ENCODE data around the gene FBXL20.
"Not testable (repeated sequence)": the region's sequence is repeated elsewhere in the genome, so short reads cannot be mapped to it uniquely, and the experiment has no call there.

FBXL20 gene

DNA sequence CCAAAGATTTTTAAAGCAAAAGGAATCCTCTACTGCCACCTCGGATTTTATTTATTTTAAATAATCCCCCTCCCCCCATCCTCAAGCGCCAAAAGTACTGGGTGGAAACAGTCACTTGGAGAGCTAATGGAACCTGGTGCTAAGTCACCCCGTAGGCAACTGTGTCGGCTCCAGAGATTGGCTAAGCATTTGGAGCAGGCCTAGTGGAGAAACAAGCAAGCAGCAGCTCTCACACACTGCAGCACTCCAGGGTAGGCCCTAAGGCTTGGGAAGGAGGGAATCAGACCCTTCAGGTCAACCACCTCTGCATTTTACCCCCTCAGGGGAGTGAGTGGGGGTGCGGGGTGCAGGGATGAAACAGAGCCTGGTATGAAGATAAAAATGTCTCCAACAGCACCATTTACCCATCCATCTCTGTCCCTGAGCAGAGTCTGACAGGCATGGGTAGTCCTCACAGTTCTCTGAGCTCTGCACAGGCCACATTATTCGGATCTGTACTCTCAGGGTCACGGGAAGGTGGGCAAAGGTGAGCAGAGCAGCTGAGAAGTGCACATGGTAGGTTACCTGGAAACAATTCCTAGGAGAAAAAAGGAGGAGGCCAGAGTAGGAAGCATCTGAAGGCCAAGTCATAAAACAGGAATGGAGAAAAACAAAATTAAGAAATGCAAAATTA lies 148.5 kb downstream of the FBXL20 start:
- peaks cover 18% of the 10 kb centered on the region for H3K36me3 ChIP-seq (ENCODE audit: control insufficient read depth, insufficient read depth, low read length)
- H3K9me3 ChIP-seq (ENCODE audit: control insufficient read depth, low read length): no peaks in the 10 kb centered on the region
- no peak overlapping the region for H3K4me3 ChIP-seq (ENCODE audit: extremely low read depth, insufficient read depth, low read length, poor library complexity, severe bottlenecking)
- no peak overlapping the region for H3K27ac ChIP-seq (ENCODE audit: low read depth, low read length, severe bottlenecking)
- 80 to 84% methylated on average over 4 to 5 of the region's 7 CpGs for WGBS, 2 experiments (ENCODE audit: insufficient coverage in 2 of 2)
- no peaks in the 10 kb centered on the region for H3K4me1 ChIP-seq (ENCODE audit: control insufficient read depth, insufficient read depth, low read length, poor library complexity, severe bottlenecking)

DNA sequence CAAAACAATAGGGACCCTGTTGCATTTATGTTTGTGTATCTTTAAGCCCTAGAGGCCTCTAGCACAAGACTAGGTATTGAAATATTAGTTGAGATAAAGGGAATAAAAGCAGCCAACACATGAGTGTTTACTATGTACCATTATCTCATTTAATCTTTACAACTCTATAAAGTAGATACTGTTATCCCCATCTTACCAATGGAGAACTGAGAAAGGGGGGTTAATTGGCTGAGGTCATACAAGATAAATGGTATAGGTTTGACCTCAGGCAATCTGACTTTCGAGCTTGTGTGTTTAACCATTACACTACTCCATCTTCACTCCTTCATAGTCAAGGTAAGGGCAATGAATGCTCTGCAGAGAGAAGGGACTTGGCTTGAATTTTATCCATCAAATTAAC lies 149.4 kb downstream of the FBXL20 start:
- Histone ChIP-seq H3K4me1 (ENCODE audit: control insufficient read depth, insufficient read depth, low read length, poor library complexity, severe bottlenecking) (no peaks in the 10 kb centered on the region), H3K9me3 (ENCODE audit: control insufficient read depth, low read length) (no peaks in the 10 kb centered on the region)
- no CpG with 5 or more reads among the region's 1 CpG for WGBS, 2 experiments (ENCODE audit: insufficient coverage in 2 of 2)

GRCh38 chr17:39250076-39250475 lies 151.3 kb downstream of the FBXL20 start:
- H3K27ac ChIP-seq (ENCODE audit: low read depth, low read length, severe bottlenecking); H3K4me3 ChIP-seq (ENCODE audit: extremely low read depth, insufficient read depth, low read length, poor library complexity, severe bottlenecking); H3K36me3 ChIP-seq (ENCODE audit: control insufficient read depth, insufficient read depth, low read length); H3K9me3 ChIP-seq (ENCODE audit: control insufficient read depth, low read length); H3K4me1 ChIP-seq (ENCODE audit: control insufficient read depth, insufficient read depth, low read length, poor library complexity, severe bottlenecking): not testable (repeated sequence)
- 93 to 100% methylated on average over 5 of the region's 12 CpGs for WGBS, 2 experiments (ENCODE audit: insufficient coverage in 2 of 2)

More for the DNA sequence above, 149.4 kb downstream of the FBXL20 start:
- no peak overlapping the region for H3K27ac ChIP-seq (ENCODE audit: low read depth, low read length, severe bottlenecking)
- peaks cover 10% of the 10 kb centered on the region for H3K36me3 ChIP-seq (ENCODE audit: control insufficient read depth, insufficient read depth, low read length)
- H3K4me3 ChIP-seq (ENCODE audit: extremely low read depth, insufficient read depth, low read length, poor library complexity, severe bottlenecking): no peak overlapping the region

DNA sequence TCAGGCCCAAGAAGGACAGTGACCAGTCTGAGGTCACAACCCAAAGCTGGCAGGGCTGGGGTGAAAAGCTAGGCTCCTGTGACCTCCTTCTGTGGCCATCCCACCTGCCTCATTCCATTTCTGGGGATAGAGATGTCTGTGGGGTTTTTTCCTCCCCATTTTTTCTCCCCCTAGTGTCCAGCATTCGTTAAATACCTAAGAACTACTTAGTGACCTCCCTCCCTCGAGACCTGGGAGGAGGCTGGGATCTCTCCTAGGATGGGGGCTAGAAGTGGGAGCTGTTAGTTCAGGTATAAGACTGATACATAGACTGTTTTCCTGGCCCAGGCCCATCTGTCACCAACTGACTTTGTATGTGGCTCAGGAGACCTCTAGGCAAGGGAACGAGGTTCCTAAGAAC lies 155.2 kb downstream of the FBXL20 start:
- H3K4me1 ChIP-seq (ENCODE audit: control insufficient read depth, insufficient read depth, low read length, poor library complexity, severe bottlenecking): peaks cover 8% of the 10 kb centered on the region
- no peaks in the 10 kb centered on the region for H3K36me3 ChIP-seq (ENCODE audit: control insufficient read depth, insufficient read depth, low read length)
- no peaks in the 10 kb centered on the region for H3K9me3 ChIP-seq (ENCODE audit: control insufficient read depth, low read length)
- WGBS, 2 experiments (ENCODE audit: insufficient coverage in 2 of 2): 86 to 100% methylated on average over 1 of the region's 3 CpGs
- no peak overlapping the region for H3K27ac ChIP-seq (ENCODE audit: low read depth, low read length, severe bottlenecking)
- no peak overlapping the region for H3K4me3 ChIP-seq (ENCODE audit: extremely low read depth, insufficient read depth, low read length, poor library complexity, severe bottlenecking)

- 58 to 64% methylated on average over 4 to 5 of the region's 6 CpGs for whole genome bisulfite sequencing, 2 experiments (ENCODE audit: insufficient coverage in 2 of 2)
Observed at GRCh38 chr17:39244600-39245570, 156.5 kb downstream of the FBXL20 start.

GRCh38 chr17:39244016-39244599 lies 157.3 kb downstream of the FBXL20 start:
- 70 to 71% methylated on average over 6 of the region's 11 CpGs for WGBS, 2 experiments (ENCODE audit: insufficient coverage in 2 of 2)
- Histone ChIP-seq H3K27ac (ENCODE audit: low read depth, low read length, severe bottlenecking) (no peak overlapping the region), H3K4me1 (ENCODE audit: control insufficient read depth, insufficient read depth, low read length, poor library complexity, severe bottlenecking) (peaks cover 8% of the 10 kb centered on the region), H3K36me3 (ENCODE audit: control insufficient read depth, insufficient read depth, low read length) (no peaks in the 10 kb centered on the region), H3K9me3 (ENCODE audit: control insufficient read depth, low read length) (no peaks in the 10 kb centered on the region), H3K4me3 (ENCODE audit: extremely low read depth, insufficient read depth, low read length, poor library complexity, severe bottlenecking) (no peak overlapping the region)

More at GRCh38 chr17:39244600-39245570, 156.5 kb downstream of the FBXL20 start:
- peaks cover 8% of the 10 kb centered on the region for H3K4me1 ChIP-seq (ENCODE audit: control insufficient read depth, insufficient read depth, low read length, poor library complexity, severe bottlenecking)
- no peaks in the 10 kb centered on the region for H3K36me3 ChIP-seq (ENCODE audit: control insufficient read depth, insufficient read depth, low read length)
- no peak overlapping the region for H3K27ac ChIP-seq (ENCODE audit: low read depth, low read length, severe bottlenecking)
- H3K4me3 ChIP-seq (ENCODE audit: extremely low read depth, insufficient read depth, low read length, poor library complexity, severe bottlenecking): no peak overlapping the region
- H3K9me3 ChIP-seq (ENCODE audit: control insufficient read depth, low read length): no peaks in the 10 kb centered on the region

GRCh38 chr17:39243155-39243554 lies 158.3 kb downstream of the FBXL20 start:
- Histone ChIP-seq H3K36me3 (ENCODE audit: control insufficient read depth, insufficient read depth, low read length) (no peaks in the 10 kb centered on the region), H3K9me3 (ENCODE audit: control insufficient read depth, low read length) (no peaks in the 10 kb centered on the region), H3K4me1 (ENCODE audit: control insufficient read depth, insufficient read depth, low read length, poor library complexity, severe bottlenecking) (peaks cover 8% of the 10 kb centered on the region), H3K4me3 (ENCODE audit: extremely low read depth, insufficient read depth, low read length, poor library complexity, severe bottlenecking) (no peak overlapping the region), H3K27ac (ENCODE audit: low read depth, low read length, severe bottlenecking) (no peak overlapping the region)
- 90 to 94% methylated on average over 4 to 8 of the region's 8 CpGs for WGBS, 2 experiments (ENCODE audit: insufficient coverage in 2 of 2)

DNA sequence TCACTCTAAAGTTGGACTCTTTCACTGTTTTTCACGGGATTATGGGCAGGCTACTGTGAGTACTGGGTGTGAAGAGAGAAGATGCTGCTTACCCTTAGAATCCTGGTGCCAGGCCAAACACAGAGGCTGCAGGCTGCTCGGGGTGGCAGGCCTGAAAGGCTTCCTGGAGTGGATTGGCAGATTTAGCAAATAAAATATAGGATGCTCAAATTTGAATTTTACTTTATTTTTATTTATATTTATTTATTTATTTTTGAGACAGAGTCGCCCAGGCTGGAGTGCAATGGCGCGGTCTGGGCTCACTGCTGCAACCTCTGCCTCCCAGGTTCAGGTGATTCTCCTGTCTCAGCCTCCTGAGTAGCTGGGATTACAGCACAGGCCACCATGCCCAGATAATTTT lies 160.8 kb downstream of the FBXL20 start:
- H3K9me3 ChIP-seq (ENCODE audit: control insufficient read depth, low read length): no peaks in the 10 kb centered on the region

DNA sequence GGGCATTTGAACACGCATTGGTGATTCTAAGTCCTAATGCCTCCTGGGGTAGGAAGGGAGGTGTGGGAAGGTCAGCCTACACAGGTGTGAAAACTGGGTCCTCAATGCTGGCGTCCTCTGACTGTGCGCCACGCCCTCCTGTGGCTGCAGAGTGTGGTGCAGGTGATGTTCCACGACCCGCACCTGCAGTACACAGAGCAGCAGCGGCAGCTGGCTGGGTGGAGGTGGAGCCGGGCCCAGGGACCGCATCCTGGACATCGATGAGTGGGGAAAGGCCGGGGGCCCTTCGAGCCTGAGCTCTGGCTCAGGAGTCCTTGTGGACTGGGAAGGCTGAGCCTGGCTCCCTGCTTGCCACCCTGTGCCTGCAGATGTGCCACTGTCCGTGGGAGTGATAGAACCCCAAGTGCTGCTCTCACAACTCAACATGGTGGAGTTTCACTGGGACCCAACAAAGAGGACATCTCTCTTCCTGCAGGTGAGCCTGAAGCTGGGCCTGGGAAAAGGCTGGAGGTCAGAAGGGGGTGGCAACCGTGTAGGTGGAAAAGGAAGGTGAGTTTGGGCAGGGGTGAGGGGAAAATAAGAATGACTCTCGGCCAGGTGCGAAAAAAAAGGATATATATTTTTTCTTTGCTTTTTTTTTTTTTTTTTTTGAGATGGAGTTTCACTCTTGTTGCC lies 161.6 kb downstream of the FBXL20 start:
- Histone ChIP-seq H3K9me3 (ENCODE audit: control insufficient read depth, low read length) (no peaks in the 10 kb centered on the region), H3K4me3 (ENCODE audit: extremely low read depth, insufficient read depth, low read length, poor library complexity, severe bottlenecking) (no peak overlapping the region), H3K27ac (ENCODE audit: low read depth, low read length, severe bottlenecking) (no peak overlapping the region), H3K36me3 (ENCODE audit: control insufficient read depth, insufficient read depth, low read length) (no peaks in the 10 kb centered on the region), H3K4me1 (ENCODE audit: control insufficient read depth, insufficient read depth, low read length, poor library complexity, severe bottlenecking) (peaks cover 8% of the 10 kb centered on the region)
- 18 to 24% methylated on average over 10 to 14 of the region's 16 CpGs for WGBS, 2 experiments (ENCODE audit: insufficient coverage in 2 of 2)

More for the DNA sequence above, 160.8 kb downstream of the FBXL20 start:
- 90 to 100% methylated on average over 1 to 4 of the region's 5 CpGs for WGBS, 2 experiments (ENCODE audit: insufficient coverage in 2 of 2)
- no peak overlapping the region for H3K27ac ChIP-seq (ENCODE audit: low read depth, low read length, severe bottlenecking)
- no peaks in the 10 kb centered on the region for H3K36me3 ChIP-seq (ENCODE audit: control insufficient read depth, insufficient read depth, low read length)
- H3K4me3 ChIP-seq (ENCODE audit: extremely low read depth, insufficient read depth, low read length, poor library complexity, severe bottlenecking): no peak overlapping the region
- peaks cover 8% of the 10 kb centered on the region for H3K4me1 ChIP-seq (ENCODE audit: control insufficient read depth, insufficient read depth, low read length, poor library complexity, severe bottlenecking)

- WGBS, 2 experiments (ENCODE audit: insufficient coverage in 2 of 2): 75 to 79% methylated on average over 13 to 14 of the region's 15 CpGs
Observed at GRCh38 chr17:39238311-39238972, 163.0 kb downstream of the FBXL20 start.

More at GRCh38 chr17:39238311-39238972, 163.0 kb downstream of the FBXL20 start:
- Histone ChIP-seq H3K4me3 (ENCODE audit: extremely low read depth, insufficient read depth, low read length, poor library complexity, severe bottlenecking) (no peak overlapping the region), H3K36me3 (ENCODE audit: control insufficient read depth, insufficient read depth, low read length) (no peaks in the 10 kb centered on the region), H3K27ac (ENCODE audit: low read depth, low read length, severe bottlenecking) (no peak overlapping the region), H3K9me3 (ENCODE audit: control insufficient read depth, low read length) (no peaks in the 10 kb centered on the region), H3K4me1 (ENCODE audit: control insufficient read depth, insufficient read depth, low read length, poor library complexity, severe bottlenecking) (no peaks in the 10 kb centered on the region)

Data from mesodermal cell (in vitro differentiated cells).